Tibial artery (tissue), 4 donors: Measurements from ENCODE around the gene NALCN.

Experiments used
- DNase-seq, 2 donors: peaks; one replicate each; pipeline ENCODE4 v3.0.0-alpha.2; 2019
- H3K27ac ChIP-seq, 2 donors: fragments of 200-600 bp; sonication (generic) in 1 of 2; 1 replicate in 1 of 2; 2 replicates in 1 of 2; pipeline ENCODE4 v1.5.1; 2018 to 2019; ENCODE audit warnings: mild to moderate bottlenecking in 1 of 2
- H3K27me3 ChIP-seq, 2 donors: fragments of 200-600 bp; sonication (generic) in 1 of 2; one replicate each; pipeline versions ENCODE4 v1.5.1 to v1.6.0; 2016 to 2019
- H3K36me3 ChIP-seq, 3 donors: fragments of 200-600 bp; sonication (generic) in 2 of 3; one replicate each; pipeline ENCODE4 v1.5.1; 2016 to 2019; ENCODE audit warnings: mild to moderate bottlenecking in 2 of 3
- H3K4me1 ChIP-seq, 4 donors: fragments of 200-600 bp; sonication (generic) in 2 of 4; 1 replicate in 3 of 4; 2 replicates in 1 of 4; pipeline ENCODE4 v1.5.1; 2016 to 2019
- H3K4me3 ChIP-seq, 2 donors: fragments of 200-600 bp; sonication (generic) in 1 of 2; 1 replicate in 1 of 2; 2 replicates in 1 of 2; pipeline ENCODE4 v1.5.1; 2018 to 2019; ENCODE audit warnings: mild to moderate bottlenecking in 2 of 2
- H3K9me3 ChIP-seq, 3 donors: fragments of 200-600 bp; sonication (generic) in 1 of 3; one replicate each; pipeline ENCODE4 v1.5.1; 2016 to 2019
- CTCF ChIP-seq, 2 experiments: fragments of 200-600 bp in 1 of 2; fragments of 450-650 bp in 1 of 2; IDR thresholded peaks; one replicate each; pipeline ENCODE4 v1.5.1; 2017 to 2019; ENCODE audit warnings: antibody characterized with exemption in 2 of 2, mild to moderate bottlenecking in 1 of 2, moderate library complexity in 1 of 2
- intact Hi-C: fragments of 100-400 bp; cut with DNase I; formaldehyde crosslinking; loops from one replicate; pipeline ENCODE4 v1.15.0; 2023; ENCODE audit warnings: low total_unique reads

The NALCN gene

GRCh38 chr13:101412076-101412475 is 4.2 kb downstream of the NALCN start:
- intact Hi-C loops = no loop called here
- H3K36me3 ChIP-seq = no peaks in the 10 kb centered on the region
- no peak overlapping the region for H3K27ac ChIP-seq
- no peak overlapping the region for H3K4me3 ChIP-seq
- TF ChIP-seq CTCF (IDR thresholded peaks at IDR 0.05) = no peak
- no peaks in the 10 kb centered on the region for H3K9me3 ChIP-seq
- DNase-seq = no peak
- peaks cover 0 to 3% of the 10 kb centered on the region in 2 donors for H3K27me3 ChIP-seq
- H3K4me1 ChIP-seq = peaks cover 0 to 24% (median 7%) of the 10 kb centered on the region in 4 donors

- Histone ChIP-seq H3K27ac (peak overlapping the region in 1 of 2 donors; percentile 69), H3K27me3 (no peaks in the 10 kb centered on the region), H3K4me1 (peaks cover 0 to 18% (median 0%) of the 10 kb centered on the region in 4 donors), H3K4me3 (no peak overlapping the region), H3K9me3 (no peaks in the 10 kb centered on the region), H3K36me3 (no peaks in the 10 kb centered on the region)
- intact Hi-C loops = no loop called here
- no peak for TF ChIP-seq CTCF (IDR thresholded peaks at IDR 0.05)
- DNase-seq = no peak
These were observed 7.2 kb downstream of the NALCN start for GRCh38 chr13:101408992-101409656.

- intact Hi-C loops = no loop called here
- H3K4me1 ChIP-seq = peaks cover 0 to 18% (median 0%) of the 10 kb centered on the region in 4 donors
- no peaks in the 10 kb centered on the region for H3K36me3 ChIP-seq
- H3K9me3 ChIP-seq = no peaks in the 10 kb centered on the region
- no peak for DNase-seq
- peak overlapping the region; percentile 69 to 71 for H3K27ac ChIP-seq
- no peak for TF ChIP-seq CTCF (IDR thresholded peaks at IDR 0.05)
- peak overlapping the region; percentile 16 to 24 for H3K4me3 ChIP-seq
- no peaks in the 10 kb centered on the region for H3K27me3 ChIP-seq
These were observed 8.2 kb downstream of the NALCN start for GRCh38 chr13:101408154-101408553.

- H3K27me3 ChIP-seq = no peaks in the 10 kb centered on the region
- DNase-seq = no peak
- no peaks in the 10 kb centered on the region for H3K9me3 ChIP-seq
- intact Hi-C loops = no loop called here
- H3K36me3 ChIP-seq = no peaks in the 10 kb centered on the region
- no peak for TF ChIP-seq CTCF (IDR thresholded peaks at IDR 0.05)
- peaks cover 0 to 18% (median 0%) of the 10 kb centered on the region in 4 donors for H3K4me1 ChIP-seq
- peak overlapping the region; percentile 69 to 71 for H3K27ac ChIP-seq
- H3K4me3 ChIP-seq = no peak overlapping the region
These were observed 9.5 kb downstream of the NALCN start for GRCh38 chr13:101406791-101407190.

GRCh38 chr13:101401196-101401595 is 15.1 kb downstream of the NALCN start:
- H3K36me3 ChIP-seq = no peaks in the 10 kb centered on the region
- no peak overlapping the region for H3K27ac ChIP-seq
- intact Hi-C loops = no loop called here
- H3K4me1 ChIP-seq = peaks cover 0 to 3% (median 0%) of the 10 kb centered on the region in 4 donors
- H3K4me3 ChIP-seq = no peak overlapping the region
- no peak for DNase-seq
- no peaks in the 10 kb centered on the region for H3K27me3 ChIP-seq
- TF ChIP-seq CTCF (IDR thresholded peaks at IDR 0.05) = no peak
- H3K9me3 ChIP-seq = no peaks in the 10 kb centered on the region
